Activated T-helper 17 cell treated with anti-CD3 and anti-CD28 coated beads, Interleukin-2, amount 50 U/mL, for 72 hours (primary cell): ENCODE data around the gene RABGEF1. TPM values are rescaled to one million over a fixed set of nuclear protein-coding genes. Genes with fewer than 3 reads are reported as not detected.
A peak's percentile ranks its signal among the peaks of the same experiment; 100 is the strongest.
"Not testable (repeated sequence)": the region's sequence is repeated elsewhere in the genome, so short reads cannot be mapped to it uniquely, and the experiment has no call there.

ENCODE experiments used
- ATAC-seq: fragments of 150-1000 bp; cut with Tn5 transposase; replicated peaks from 2 replicates; pipeline ENCODE4 v1.10.0; 2021; ENCODE audit warnings: mild to moderate bottlenecking, moderate library complexity
- H3K27ac Mint-ChIP-seq: one replicate; pipeline ENCODE4 v1.8.0; 2022; ENCODE audit warnings: mixed read lengths
- H3K27me3 Mint-ChIP-seq: one replicate; pipeline ENCODE4 v1.8.0; 2022; ENCODE audit warnings: mixed read lengths
- H3K36me3 Mint-ChIP-seq: one replicate; pipeline ENCODE4 v1.8.0; 2022; ENCODE audit warnings: low read depth, mild to moderate bottlenecking, mixed read lengths
- H3K4me1 Mint-ChIP-seq: one replicate; pipeline ENCODE4 v1.8.0; 2022; ENCODE audit warnings: mixed read lengths
- H3K4me3 Mint-ChIP-seq: one replicate; pipeline ENCODE4 v1.8.0; 2022; ENCODE audit warnings: mild to moderate bottlenecking, mixed read lengths
- H3K9me3 Mint-ChIP-seq: one replicate; pipeline ENCODE4 v1.8.0; 2022; ENCODE audit warnings: mixed read lengths
- total RNA-seq, 2 donors: library from RNA; stranded (reverse); gene quantifications; one replicate each; pipeline ENCODE4 v1.2.3, GENCODE V29; 2022

Gene RABGEF1
- total RNA-seq, 2 donors from 2014 or later, result 24.5 to 37.4 TPM

- peaks cover 28% of the 10 kb centered on the region for H3K36me3 Mint-ChIP-seq
- no peaks in the 10 kb centered on the region for H3K27me3 Mint-ChIP-seq
- no peak overlapping the region for H3K27ac Mint-ChIP-seq
- no peak overlapping the region for H3K4me3 Mint-ChIP-seq
- ATAC-seq, result no peak
- no peaks in the 10 kb centered on the region for H3K9me3 Mint-ChIP-seq
- no peaks in the 10 kb centered on the region for H3K4me1 Mint-ChIP-seq
Measured at GRCh38 chr7:66720561-66720960, 20.0 kb upstream of the RABGEF1 start.

- H3K9me3 Mint-ChIP-seq, result no peaks in the 10 kb centered on the region
- no peaks in the 10 kb centered on the region for H3K27me3 Mint-ChIP-seq
- ATAC-seq, result no peak
- H3K27ac Mint-ChIP-seq, result no peak overlapping the region
- H3K36me3 Mint-ChIP-seq, result peaks cover 20% of the 10 kb centered on the region
- H3K4me3 Mint-ChIP-seq, result no peak overlapping the region
- no peaks in the 10 kb centered on the region for H3K4me1 Mint-ChIP-seq
Measured at GRCh38 chr7:66725843-66726242, 14.7 kb upstream of the RABGEF1 start.

GRCh38 chr7:66727058-66727457 lies 13.5 kb upstream of the RABGEF1 start:
- no peak for ATAC-seq
- Mint-ChIP-seq H3K9me3 (no peaks in the 10 kb centered on the region), H3K36me3 (peaks cover 20% of the 10 kb centered on the region), H3K27ac (no peak overlapping the region), H3K4me1 (no peaks in the 10 kb centered on the region), H3K4me3 (no peak overlapping the region), H3K27me3 (no peaks in the 10 kb centered on the region)

GRCh38 chr7:66728571-66728970 lies 12.0 kb upstream of the RABGEF1 start:
- H3K4me1 Mint-ChIP-seq, result no peaks in the 10 kb centered on the region
- no peaks in the 10 kb centered on the region for H3K27me3 Mint-ChIP-seq
- no peak overlapping the region for H3K27ac Mint-ChIP-seq
- no peak overlapping the region for H3K4me3 Mint-ChIP-seq
- H3K36me3 Mint-ChIP-seq, result peaks cover 20% of the 10 kb centered on the region
- ATAC-seq, result no peak
- H3K9me3 Mint-ChIP-seq, result no peaks in the 10 kb centered on the region

- no peaks in the 10 kb centered on the region for H3K4me1 Mint-ChIP-seq
- H3K4me3 Mint-ChIP-seq, result no peak overlapping the region
- peaks cover 14% of the 10 kb centered on the region for H3K36me3 Mint-ChIP-seq
- ATAC-seq, result no peak
- H3K27me3 Mint-ChIP-seq, result no peaks in the 10 kb centered on the region
- peak overlapping the region; percentile 9 for H3K27ac Mint-ChIP-seq
- no peaks in the 10 kb centered on the region for H3K9me3 Mint-ChIP-seq
Measured at GRCh38 chr7:66729274-66729673, 11.3 kb upstream of the RABGEF1 start.

GRCh38 chr7:66731986-66732385 lies 8.5 kb upstream of the RABGEF1 start:
- Mint-ChIP-seq H3K27ac (no peak overlapping the region), H3K36me3 (peaks cover 10% of the 10 kb centered on the region), H3K27me3 (no peaks in the 10 kb centered on the region), H3K4me1 (peaks cover 13% of the 10 kb centered on the region), H3K4me3 (no peak overlapping the region), H3K9me3 (no peaks in the 10 kb centered on the region)
- ATAC-seq, result no peak

- no peaks in the 10 kb centered on the region for H3K27me3 Mint-ChIP-seq
- no peak for ATAC-seq
- H3K27ac Mint-ChIP-seq, result no peak overlapping the region
- peaks cover 10% of the 10 kb centered on the region for H3K36me3 Mint-ChIP-seq
- peaks cover 13% of the 10 kb centered on the region for H3K4me1 Mint-ChIP-seq
- H3K4me3 Mint-ChIP-seq, result no peak overlapping the region
- no peaks in the 10 kb centered on the region for H3K9me3 Mint-ChIP-seq
Measured at GRCh38 chr7:66732439-66732838, 8.1 kb upstream of the RABGEF1 start.

GRCh38 chr7:66734006-66734405 lies 6.5 kb upstream of the RABGEF1 start:
- H3K4me3 Mint-ChIP-seq, result no peak overlapping the region
- peaks cover 10% of the 10 kb centered on the region for H3K36me3 Mint-ChIP-seq
- H3K9me3 Mint-ChIP-seq, result no peaks in the 10 kb centered on the region
- H3K27me3 Mint-ChIP-seq, result no peaks in the 10 kb centered on the region
- H3K27ac Mint-ChIP-seq, result no peak overlapping the region
- ATAC-seq, result no peak
- H3K4me1 Mint-ChIP-seq, result peaks cover 13% of the 10 kb centered on the region

GRCh38 chr7:66735154-66735553 lies 5.4 kb upstream of the RABGEF1 start:
- no peaks in the 10 kb centered on the region for H3K9me3 Mint-ChIP-seq
- no peak for ATAC-seq
- H3K4me3 Mint-ChIP-seq, result peak overlapping the region; percentile 15
- H3K27ac Mint-ChIP-seq, result peak overlapping the region; percentile 63
- H3K4me1 Mint-ChIP-seq, result peaks cover 13% of the 10 kb centered on the region
- peaks cover 14% of the 10 kb centered on the region for H3K36me3 Mint-ChIP-seq
- no peaks in the 10 kb centered on the region for H3K27me3 Mint-ChIP-seq

GRCh38 chr7:66735850-66736249 lies 4.7 kb upstream of the RABGEF1 start:
- Mint-ChIP-seq H3K36me3 (peaks cover 18% of the 10 kb centered on the region), H3K4me3 (peak overlapping the region; percentile 15), H3K4me1 (peaks cover 13% of the 10 kb centered on the region), H3K27ac (peak overlapping the region; percentile 63), H3K27me3 (no peaks in the 10 kb centered on the region), H3K9me3 (no peaks in the 10 kb centered on the region)
- no peak for ATAC-seq

GRCh38 chr7:66736892-66737291 lies 3.6 kb upstream of the RABGEF1 start:
- Mint-ChIP-seq H3K27me3 (no peaks in the 10 kb centered on the region), H3K36me3 (peaks cover 18% of the 10 kb centered on the region), H3K4me3 (no peak overlapping the region), H3K27ac (no peak overlapping the region), H3K9me3 (no peaks in the 10 kb centered on the region), H3K4me1 (peaks cover 13% of the 10 kb centered on the region)
- no peak for ATAC-seq

- H3K27me3 Mint-ChIP-seq, result no peaks in the 10 kb centered on the region
- H3K4me1 Mint-ChIP-seq, result peaks cover 20% of the 10 kb centered on the region
- no peaks in the 10 kb centered on the region for H3K9me3 Mint-ChIP-seq
- no peak overlapping the region for H3K4me3 Mint-ChIP-seq
- H3K36me3 Mint-ChIP-seq, result peaks cover 25% of the 10 kb centered on the region
- ATAC-seq, result no peak
- H3K27ac Mint-ChIP-seq, result no peak overlapping the region
Measured at GRCh38 chr7:66737667-66738066, 2.9 kb upstream of the RABGEF1 start.

GRCh38 chr7:66739477-66739876 lies 1.1 kb upstream of the RABGEF1 start:
- peaks cover 31% of the 10 kb centered on the region for H3K36me3 Mint-ChIP-seq
- ATAC-seq, result no peak
- peak overlapping the region; percentile 93 for H3K27ac Mint-ChIP-seq
- peaks cover 20% of the 10 kb centered on the region for H3K4me1 Mint-ChIP-seq
- no peaks in the 10 kb centered on the region for H3K9me3 Mint-ChIP-seq
- H3K4me3 Mint-ChIP-seq, result peak overlapping the region; percentile 93
- H3K27me3 Mint-ChIP-seq, result no peaks in the 10 kb centered on the region

- ATAC-seq, result no peak
- Mint-ChIP-seq H3K27ac (peak overlapping the region; percentile 93), H3K27me3 (no peaks in the 10 kb centered on the region), H3K36me3 (peaks cover 34% of the 10 kb centered on the region), H3K9me3 (no peaks in the 10 kb centered on the region), H3K4me3 (peak overlapping the region; percentile 93), H3K4me1 (peaks cover 20% of the 10 kb centered on the region)
Measured at GRCh38 chr7:66739953-66740301, 606 bp upstream of the RABGEF1 start.

GRCh38 chr7:66740980-66741709 lies 612 bp downstream of the RABGEF1 start:
- not testable (repeated sequence) for H3K27me3 Mint-ChIP-seq, H3K9me3 Mint-ChIP-seq
- H3K4me1 Mint-ChIP-seq, result peaks cover 11% of the 10 kb centered on the region
- peaks cover 36% of the 10 kb centered on the region for H3K36me3 Mint-ChIP-seq
- ATAC-seq, result peak; percentile 49
- peak overlapping the region; percentile 91 for H3K27ac Mint-ChIP-seq
- H3K4me3 Mint-ChIP-seq, result peak overlapping the region; percentile 93

- no peaks in the 10 kb centered on the region for H3K9me3 Mint-ChIP-seq
- H3K27ac Mint-ChIP-seq, result peak overlapping the region; percentile 91
- H3K4me1 Mint-ChIP-seq, result peaks cover 8% of the 10 kb centered on the region
Measured at GRCh38 chr7:66741710-66742049, 1.1 kb downstream of the RABGEF1 start.

More at GRCh38 chr7:66741710-66742049, 1.1 kb downstream of the RABGEF1 start:
- H3K36me3 Mint-ChIP-seq, result peaks cover 39% of the 10 kb centered on the region
- H3K4me3 Mint-ChIP-seq, result peak overlapping the region; percentile 93
- ATAC-seq, result no peak
- no peaks in the 10 kb centered on the region for H3K27me3 Mint-ChIP-seq
